Measurements from ENCODE around the gene TMEM156. TPM values are rescaled to one million over a fixed set of nuclear protein-coding genes. Genes with fewer than 3 reads are reported as not detected.
"Not testable (repeated sequence)": the region's sequence is repeated elsewhere in the genome, so short reads cannot be mapped to it uniquely, and the experiment has no call there.

TMEM156 gene
- total and polyA plus RNA-seq, 2 donors (not counting 3 experiments of a cell fraction or from before 2014, with no cell fraction given), result 0.39 to 1.00 TPM

GRCh38 chr4:38941906-38942305 is 90.3 kb downstream of the TMEM156 start:
- H3K27ac ChIP-seq (ENCODE audit: insufficient read depth, low read depth, low read length); H3K4me3 ChIP-seq (replicated peaks in 1 of 3; ENCODE audit: insufficient read depth in 1 of 3, low read depth in 1 of 3, low read length in 3 of 3); H3K79me2 ChIP-seq (ENCODE audit: control insufficient read depth, insufficient read depth, low read length); H2AFZ ChIP-seq (ENCODE audit: low read depth, low read length); H4K20me1 ChIP-seq (replicated peaks; ENCODE audit: control insufficient read depth, extremely low read depth, insufficient read depth, low read length); H3K9me1 ChIP-seq (replicated peaks; ENCODE audit: control insufficient read depth, extremely low read depth, insufficient read depth, low read length); POLR2A ChIA-PET; H3K9me3 ChIP-seq (replicated peaks; ENCODE audit: control insufficient read depth, insufficient read depth, low read length); H3K4me2 ChIP-seq (ENCODE audit: insufficient read depth, low read length); H3K9ac ChIP-seq (replicated peaks; ENCODE audit: extremely low read depth, insufficient read depth, low read length); DNase-seq (ENCODE audit: low read depth, low spot score); H3K4me1 ChIP-seq (ENCODE audit: control insufficient read depth, extremely low read depth, insufficient read depth, low read length); dilution Hi-C loops (cut with MboI; ENCODE audit: extremely low pct_ligation_motif_present, low sequenced_read_pairs); FAIRE-seq; H3K27me3 ChIP-seq (ENCODE audit: control insufficient read depth in 2 of 2, insufficient read depth in 2 of 2, low read length in 2 of 2); BruUV-seq (replicated peaks): not testable (repeated sequence)
- H3K36me3 ChIP-seq (ENCODE audit: control insufficient read depth in 2 of 2, extremely low read depth in 1 of 2, insufficient read depth in 2 of 2, low read length in 2 of 2), result peaks cover 11 to 33% of the 10 kb centered on the region in 2 experiments
- CTCF ChIA-PET, result interaction anchor here (1.0 to 1.6 kb wide), 5 partner anchors 10 to 193 kb away, joined by 3 to 5 read pairs (median 4); no protein-coding TSS in a partner anchor
- intact Hi-C loops (cut with micrococcal nuclease), result loop anchor here (10.0 kb wide), 1 partner anchor 193 kb away; no protein-coding TSS in a partner anchor

GRCh38 chr4:38940476-38940875 is 91.7 kb downstream of the TMEM156 start:
- no peak overlapping the region for H3K9ac ChIP-seq (replicated peaks; ENCODE audit: extremely low read depth, insufficient read depth, low read length)
- POLR2A ChIA-PET, result interaction anchor here (0.7 kb wide), 1 partner anchor 101 kb away, joined by 3 read pairs; no protein-coding TSS in a partner anchor
- dilution Hi-C loops (cut with MboI; ENCODE audit: extremely low pct_ligation_motif_present, low sequenced_read_pairs) (no loop called here), intact Hi-C loops (cut with micrococcal nuclease) (loop anchor here (10.0 kb wide), 1 partner anchor 194 kb away; no protein-coding TSS in a partner anchor)
- H3K4me1 ChIP-seq (ENCODE audit: control insufficient read depth, extremely low read depth, insufficient read depth, low read length), result no peaks in the 10 kb centered on the region
- no peaks in the 10 kb centered on the region for H3K9me1 ChIP-seq (replicated peaks; ENCODE audit: control insufficient read depth, extremely low read depth, insufficient read depth, low read length)
- no TSS peak for BruUV-seq (replicated peaks)
- peaks cover 12 to 34% of the 10 kb centered on the region in 2 experiments for H3K36me3 ChIP-seq (ENCODE audit: control insufficient read depth in 2 of 2, extremely low read depth in 1 of 2, insufficient read depth in 2 of 2, low read length in 2 of 2)
- no peak overlapping the region for H2AFZ ChIP-seq (ENCODE audit: low read depth, low read length)
- H3K4me3 ChIP-seq (replicated peaks in 1 of 3; ENCODE audit: insufficient read depth in 1 of 3, low read depth in 1 of 3, low read length in 3 of 3), result no peak overlapping the region
- no peaks in the 10 kb centered on the region for H4K20me1 ChIP-seq (replicated peaks; ENCODE audit: control insufficient read depth, extremely low read depth, insufficient read depth, low read length)
- no peak overlapping the region for H3K27ac ChIP-seq (ENCODE audit: insufficient read depth, low read depth, low read length)
- no peaks in the 10 kb centered on the region for H3K79me2 ChIP-seq (ENCODE audit: control insufficient read depth, insufficient read depth, low read length)
- no peak for TF ChIP-seq FOS (IDR thresholded peaks at IDR 0.05; ENCODE audit: borderline replicate concordance, insufficient read depth, low read length)
- TF ChIP-seq MYC (IDR thresholded peaks at IDR 0.05; ENCODE audit: low read depth, low read length), result no peak
- no peak for TF ChIP-seq JUN (IDR thresholded peaks at IDR 0.05; ENCODE audit: borderline replicate concordance, insufficient read depth, insufficient read length, low read depth)
- TF ChIP-seq GATA2 (IDR thresholded peaks at IDR 0.05; ENCODE audit: insufficient read depth, insufficient read length, low read depth, low read length), result no peak
- no peak for TF ChIP-seq MAX (IDR thresholded peaks at IDR 0.05; ENCODE audit: insufficient read depth, insufficient read length)
- no peak for TF ChIP-seq CTCF (IDR thresholded peaks at IDR 0.05; ENCODE audit: extremely low read depth in 1 of 2, insufficient read depth in 1 of 2, low read depth in 1 of 2, low read length in 2 of 2)
- no peak for TF ChIP-seq POLR2A (IDR thresholded peaks at IDR 0.05; ENCODE audit: low read depth, low read length)
- no peak for TF ChIP-seq EZH2 (IDR thresholded peaks at IDR 0.05; ENCODE audit: borderline replicate concordance, low read depth, low read length, severe bottlenecking)
- no peak for TF ChIP-seq POLR2AphosphoS5 (IDR thresholded peaks at IDR 0.05; ENCODE audit: insufficient read depth, low read depth, low read length)
- DNase-seq (ENCODE audit: low read depth, low spot score) (no peak), FAIRE-seq (no peak)
- H3K4me2 ChIP-seq (ENCODE audit: insufficient read depth, low read length), result no peak overlapping the region
- CTCF ChIA-PET, result interaction anchor here (1.2 to 1.6 kb wide), 4 partner anchors 9 to 195 kb away, joined by 3 to 5 read pairs (median 4); no protein-coding TSS in a partner anchor
- no peaks in the 10 kb centered on the region for H3K9me3 ChIP-seq (replicated peaks; ENCODE audit: control insufficient read depth, insufficient read depth, low read length)
- no peaks in the 10 kb centered on the region for H3K27me3 ChIP-seq (ENCODE audit: control insufficient read depth in 2 of 2, insufficient read depth in 2 of 2, low read length in 2 of 2)
